ENCODE results near the gene NEURL1. TPM values are rescaled to one million over a fixed set of nuclear protein-coding genes. Genes with fewer than 3 reads are reported as not detected.

NEURL1 gene
- total RNA-seq, 1 donor from 2014 or later = 4.2 TPM

DNA sequence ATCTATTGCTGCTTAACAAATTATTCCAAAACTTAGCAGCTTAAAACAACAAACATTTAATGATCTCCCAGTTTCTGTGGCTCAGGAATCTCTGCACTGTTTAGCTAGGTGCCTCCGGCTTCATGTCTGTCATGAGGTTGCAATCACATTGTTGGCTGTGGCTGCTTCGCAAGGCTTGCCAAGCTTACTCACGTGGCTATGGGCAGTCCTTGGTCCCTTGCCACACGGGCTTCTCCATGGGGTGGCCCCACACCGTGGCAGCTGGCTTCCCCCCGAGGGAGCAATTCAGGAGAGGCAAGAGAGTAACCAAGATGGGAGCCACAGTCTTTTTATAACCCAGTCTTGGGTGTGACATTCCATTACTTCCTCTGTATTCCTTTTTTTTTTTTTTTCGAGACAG lies 67.4 kb downstream of the NEURL1 start:
- intact Hi-C loops (cut with DNase I) = no loop called here

DNA sequence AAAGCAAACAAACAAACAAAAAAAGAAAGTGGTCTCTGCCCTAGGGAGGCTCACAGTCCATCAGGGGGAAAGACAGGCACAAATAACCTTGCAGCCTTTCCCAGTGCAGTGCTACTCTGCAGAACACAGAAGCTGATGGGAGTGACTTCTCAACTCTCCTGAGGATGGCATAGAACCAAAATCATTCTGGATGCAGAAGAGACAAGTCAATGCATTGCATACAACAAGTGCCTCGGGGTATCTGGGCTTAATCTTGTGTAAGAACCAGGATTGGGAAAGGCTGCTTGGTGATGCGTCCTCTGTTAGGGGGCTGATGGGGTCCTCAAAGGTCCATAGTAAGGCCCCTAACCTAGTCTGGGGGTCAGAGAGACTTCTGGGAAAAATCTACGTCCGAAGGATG lies 68.9 kb downstream of the NEURL1 start:
- no peak overlapping the region for H3K4me3 ChIP-seq
- no peak overlapping the region for H3K27ac ChIP-seq
- H3K9me3 ChIP-seq = no peaks in the 10 kb centered on the region

More for the DNA sequence above, 67.4 kb downstream of the NEURL1 start:
- no peak overlapping the region for H3K4me3 ChIP-seq
- H3K4me1 ChIP-seq = peaks cover 38% of the 10 kb centered on the region
- H3K9me3 ChIP-seq = no peaks in the 10 kb centered on the region
- no peak overlapping the region for H3K27ac ChIP-seq
- no peak for DNase-seq (ENCODE audit: extremely low spot score in 2 of 2)
- TF ChIP-seq, protein P1, sequence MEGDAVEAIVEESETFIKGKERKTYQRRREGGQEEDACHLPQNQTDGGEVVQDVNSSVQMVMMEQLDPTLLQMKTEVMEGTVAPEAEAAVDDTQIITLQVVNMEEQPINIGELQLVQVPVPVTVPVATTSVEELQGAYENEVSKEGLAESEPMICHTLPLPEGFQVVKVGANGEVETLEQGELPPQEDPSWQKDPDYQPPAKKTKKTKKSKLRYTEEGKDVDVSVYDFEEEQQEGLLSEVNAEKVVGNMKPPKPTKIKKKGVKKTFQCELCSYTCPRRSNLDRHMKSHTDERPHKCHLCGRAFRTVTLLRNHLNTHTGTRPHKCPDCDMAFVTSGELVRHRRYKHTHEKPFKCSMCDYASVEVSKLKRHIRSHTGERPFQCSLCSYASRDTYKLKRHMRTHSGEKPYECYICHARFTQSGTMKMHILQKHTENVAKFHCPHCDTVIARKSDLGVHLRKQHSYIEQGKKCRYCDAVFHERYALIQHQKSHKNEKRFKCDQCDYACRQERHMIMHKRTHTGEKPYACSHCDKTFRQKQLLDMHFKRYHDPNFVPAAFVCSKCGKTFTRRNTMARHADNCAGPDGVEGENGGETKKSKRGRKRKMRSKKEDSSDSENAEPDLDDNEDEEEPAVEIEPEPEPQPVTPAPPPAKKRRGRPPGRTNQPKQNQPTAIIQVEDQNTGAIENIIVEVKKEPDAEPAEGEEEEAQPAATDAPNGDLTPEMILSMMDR (IDR thresholded peaks at IDR 0.05) = no peak
- TF ChIP-seq POLR2A (IDR thresholded peaks at IDR 0.05) (no peak), POLR2AphosphoS5 (IDR thresholded peaks at IDR 0.05; ENCODE audit: insufficient read depth in 1 of 2, low read depth in 1 of 2) (no peak)
- H3K36me3 ChIP-seq = no peaks in the 10 kb centered on the region
- no peaks in the 10 kb centered on the region for H3K27me3 ChIP-seq

DNA sequence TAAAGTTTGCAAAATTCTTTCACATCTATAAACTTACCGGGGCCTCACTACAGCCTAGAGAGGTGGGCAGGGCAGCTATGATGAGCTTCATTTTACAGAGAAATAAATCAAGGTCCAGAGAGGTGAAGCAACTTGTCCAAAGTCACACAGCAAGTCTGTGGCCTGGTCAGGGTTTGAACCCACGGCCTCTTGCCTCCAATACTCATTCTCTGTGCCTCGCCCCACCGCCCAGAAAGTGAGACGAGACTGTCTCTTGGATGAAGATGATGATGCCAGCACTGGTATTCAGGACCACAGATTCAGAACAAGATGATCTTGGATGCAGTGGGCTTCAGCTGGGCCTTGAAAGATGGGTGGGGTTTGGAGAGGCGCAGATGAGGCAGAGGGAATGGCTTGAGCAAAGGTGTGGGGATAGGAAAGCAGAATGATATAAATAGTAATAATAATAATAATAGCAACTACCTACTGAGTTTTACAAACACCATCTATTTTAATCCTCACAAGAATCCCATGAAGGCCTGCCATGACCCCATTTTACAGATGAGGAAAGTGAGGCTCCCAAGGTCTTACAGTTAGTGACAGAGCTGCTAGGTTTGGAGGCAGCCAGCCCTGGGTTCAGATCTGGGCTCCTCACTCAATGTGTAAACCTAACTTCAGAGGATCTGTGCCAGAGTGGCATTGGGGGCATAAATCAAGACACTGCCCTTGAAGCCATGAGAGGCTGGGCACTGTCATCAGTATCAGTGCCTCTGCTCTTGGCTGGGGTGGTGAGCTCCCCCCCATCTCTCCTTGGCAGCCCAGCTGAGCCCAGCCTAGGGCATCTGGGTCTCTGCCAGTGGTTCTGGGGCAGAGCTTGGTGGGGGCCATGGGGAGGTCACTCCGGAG lies 70.0 kb downstream of the NEURL1 start:
- H3K4me3 ChIP-seq = no peak overlapping the region
- intact Hi-C loops (cut with DNase I) = no loop called here
- no peaks in the 10 kb centered on the region for H3K27me3 ChIP-seq
- no peak for TF ChIP-seq POLR2A (IDR thresholded peaks at IDR 0.05)
- TF ChIP-seq POLR2AphosphoS5 (IDR thresholded peaks at IDR 0.05; ENCODE audit: insufficient read depth in 1 of 2, low read depth in 1 of 2) = no peak
- TF ChIP-seq, protein P1 (IDR thresholded peaks at IDR 0.05) = no peak
- no peaks in the 10 kb centered on the region for H3K36me3 ChIP-seq
- no peaks in the 10 kb centered on the region for H3K9me3 ChIP-seq
- DNase-seq (ENCODE audit: extremely low spot score in 2 of 2) = no peak
- H3K27ac ChIP-seq = peak overlapping the region; percentile 76
- peaks cover 30% of the 10 kb centered on the region for H3K4me1 ChIP-seq

More for the DNA sequence above, 68.9 kb downstream of the NEURL1 start:
- DNase-seq (ENCODE audit: extremely low spot score in 2 of 2) = no peak
- no peak for TF ChIP-seq POLR2A (IDR thresholded peaks at IDR 0.05)
- no peak for TF ChIP-seq POLR2AphosphoS5 (IDR thresholded peaks at IDR 0.05; ENCODE audit: insufficient read depth in 1 of 2, low read depth in 1 of 2)
- TF ChIP-seq, protein P1 (IDR thresholded peaks at IDR 0.05) = no peak
- Histone ChIP-seq H3K4me1 (peaks cover 30% of the 10 kb centered on the region), H3K36me3 (no peaks in the 10 kb centered on the region), H3K27me3 (no peaks in the 10 kb centered on the region)
- intact Hi-C loops (cut with DNase I) = no loop called here

DNA sequence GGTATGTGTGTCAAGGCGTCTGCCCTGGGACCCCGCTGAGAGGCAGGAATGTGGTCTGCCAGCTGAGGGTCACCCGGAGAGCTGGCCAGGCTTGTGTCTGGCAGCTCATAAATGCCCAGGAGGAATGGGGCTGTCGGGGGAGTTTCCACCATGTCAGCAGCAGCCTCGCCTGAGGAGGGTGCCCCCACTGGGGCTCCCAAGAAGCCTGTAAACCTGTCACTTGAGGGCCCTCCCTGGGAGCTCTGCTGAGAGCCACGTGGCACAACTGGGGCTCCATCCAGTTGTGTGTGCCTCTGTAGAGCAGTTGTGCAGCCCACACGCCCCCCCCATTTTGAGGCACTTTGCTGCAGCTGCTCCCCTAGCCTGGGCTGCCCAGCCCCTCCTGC lies 70.6 kb downstream of the NEURL1 start:
- no peak for DNase-seq (ENCODE audit: extremely low spot score in 2 of 2)
- Histone ChIP-seq H3K36me3 (no peaks in the 10 kb centered on the region), H3K4me3 (no peak overlapping the region), H3K27me3 (no peaks in the 10 kb centered on the region), H3K27ac (peak overlapping the region; percentile 76), H3K9me3 (no peaks in the 10 kb centered on the region), H3K4me1 (peaks cover 32% of the 10 kb centered on the region)
- TF ChIP-seq POLR2A (IDR thresholded peaks at IDR 0.05) (no peak), POLR2AphosphoS5 (IDR thresholded peaks at IDR 0.05; ENCODE audit: insufficient read depth in 1 of 2, low read depth in 1 of 2) (peak in 1 of 2 donors; percentile 46)
- TF ChIP-seq, protein P1 (IDR thresholded peaks at IDR 0.05) = no peak
- intact Hi-C loops (cut with DNase I) = no loop called here

All from vagina (tissue), 2 donors.